GM12892 (cell line): ENCODE results near the gene FITM1.
A peak's percentile ranks its signal among the peaks of the same experiment; 100 is the strongest.

Experiments
- DNase-seq: peaks from one replicate; pipeline ENCODE4 v3.0.0; 2011; ENCODE audit not compliant: insufficient read length
- FAIRE-seq: peaks from 2 replicates; lab custom pipeline; 2011; peaks lifted over from hg19 to GRCh38; lab: Jason Lieb, UNC
- POLR2A ChIP-seq: IDR thresholded peaks from 2 replicates; pipeline ENCODE4 v1.6.1; 2011; ENCODE audit warnings: low read depth, low read length, control low read depth
- POLR2AphosphoS5 ChIP-seq: IDR thresholded peaks from 2 replicates; pipeline ENCODE4 v1.6.1; 2011; ENCODE audit warnings: low read depth, low read length, control low read depth
- TAF1 ChIP-seq: IDR thresholded peaks from 2 replicates; pipeline ENCODE4 v1.6.1; 2011; ENCODE audit warnings: low read depth, mild to moderate bottlenecking, control low read depth, low read length, borderline replicate concordance

The FITM1 gene

GRCh38 chr14:24159777-24160498 lies 29.5 kb downstream of the FITM1 start:
- TF ChIP-seq TAF1 (no peak), POLR2A (no peak), POLR2AphosphoS5 (no peak)
- DNase-seq (no peak), FAIRE-seq (no peak)

- no peak for TF ChIP-seq POLR2A
- TF ChIP-seq TAF1 = no peak
- TF ChIP-seq POLR2AphosphoS5 = no peak
- FAIRE-seq (no peak), DNase-seq (no peak)
Observed at GRCh38 chr14:24160499-24160849, 30.0 kb downstream of the FITM1 start.

- FAIRE-seq (peak; percentile 97), DNase-seq (peak; percentile 94)
- TF ChIP-seq POLR2AphosphoS5 = peak; percentile 99
- peak; percentile 99 for TF ChIP-seq POLR2A
- peak; percentile 61 for TF ChIP-seq TAF1
Observed at GRCh38 chr14:24160850-24161804, 30.7 kb downstream of the FITM1 start, which contains the start of gene IRF9. IRF9 (plus strand) TSS chr14:24161265; CDS start chr14:24162145, 880 bp downstream.

- TF ChIP-seq TAF1 = no peak
- TF ChIP-seq POLR2A = no peak
- no peak for FAIRE-seq
Observed at GRCh38 chr14:24162093-24162492, 31.6 kb downstream of the FITM1 start.

DNA sequence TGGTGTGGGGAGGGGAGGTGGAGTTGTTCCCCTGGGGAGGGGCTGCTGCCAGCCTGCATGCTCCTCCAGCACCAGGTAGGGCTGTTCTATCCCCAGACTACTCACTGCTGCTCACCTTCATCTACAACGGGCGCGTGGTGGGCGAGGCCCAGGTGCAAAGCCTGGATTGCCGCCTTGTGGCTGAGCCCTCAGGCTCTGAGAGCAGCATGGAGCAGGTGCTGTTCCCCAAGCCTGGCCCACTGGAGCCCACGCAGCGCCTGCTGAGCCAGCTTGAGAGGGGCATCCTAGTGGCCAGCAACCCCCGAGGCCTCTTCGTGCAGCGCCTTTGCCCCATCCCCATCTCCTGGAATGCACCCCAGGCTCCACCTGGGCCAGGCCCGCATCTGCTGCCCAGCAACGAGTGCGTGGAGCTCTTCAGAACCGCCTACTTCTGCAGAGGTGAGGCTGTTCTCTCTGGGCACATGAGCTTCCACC lies 34.1 kb downstream of the FITM1 start:
- DNase-seq (no peak), FAIRE-seq (no peak)
- TF ChIP-seq POLR2AphosphoS5 (0 out of 2 replicates have a peak, but pooled peaks have one; percentile 19), POLR2A (no peak)

More at GRCh38 chr14:24162093-24162492, 31.6 kb downstream of the FITM1 start:
- no peak for DNase-seq

GRCh38 chr14:24165785-24166184 lies 35.3 kb downstream of the FITM1 start:
- TF ChIP-seq POLR2A = no peak; the same call in 1 of the 2 replicates
- no peak; the same call in 1 of the 2 replicates for TF ChIP-seq POLR2AphosphoS5
- TF ChIP-seq TAF1 = no peak
- FAIRE-seq (no peak), DNase-seq (no peak)

GRCh38 chr14:24167469-24168114 lies 37.1 kb downstream of the FITM1 start:
- no peak for FAIRE-seq
- no peak for DNase-seq
- TF ChIP-seq POLR2A (peak; percentile 77), POLR2AphosphoS5 (peak; percentile 86), TAF1 (no peak)

DNA sequence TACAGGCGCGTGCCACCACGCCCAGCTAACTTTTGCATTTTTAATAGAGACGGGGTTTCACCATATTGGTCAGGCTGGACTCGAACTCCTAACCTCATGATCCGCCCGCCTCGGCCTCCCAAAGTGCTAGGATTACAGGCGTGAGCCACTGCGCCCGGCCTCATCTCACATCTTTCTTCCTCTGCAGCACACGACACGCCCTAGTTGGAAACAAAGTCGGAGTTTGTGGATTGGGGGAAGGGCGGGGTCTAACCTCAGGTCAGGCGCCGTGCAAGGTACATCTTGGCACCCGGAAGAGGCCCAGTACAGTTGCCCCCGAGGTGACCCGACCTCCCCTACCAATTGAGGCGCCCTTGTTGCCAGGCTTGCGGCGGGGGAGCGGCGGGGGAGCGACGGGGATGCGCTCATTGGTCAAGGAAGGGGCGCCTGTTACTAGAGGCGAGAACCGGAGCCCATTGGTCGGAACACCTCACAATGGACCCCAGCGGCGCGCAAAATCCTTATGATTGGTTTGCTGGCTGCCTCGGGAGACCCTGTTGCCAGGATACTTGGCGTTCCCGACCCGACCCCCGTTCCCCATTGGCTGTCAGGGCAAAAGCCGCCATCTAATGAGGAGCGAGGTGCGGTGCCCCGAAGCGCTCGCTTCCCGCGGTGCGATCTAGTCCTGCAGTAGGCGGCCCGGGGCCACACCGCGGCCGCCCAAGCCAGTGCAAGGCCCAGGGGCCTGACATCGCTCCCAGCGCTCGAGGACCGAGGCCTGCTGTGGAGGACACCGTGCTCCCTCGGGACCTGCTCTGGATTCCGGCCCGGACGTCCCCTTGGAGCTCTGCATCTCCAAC lies 41.2 kb downstream of the FITM1 start, which contains the start of gene REC8:
Gene REC8 (plus strand): TSS at position 659 of the 839 bp plus-strand sequence. CDS start 473 bp downstream, outside the sequence.
- DNase-seq = peak; percentile 89
- peak; percentile 54 for FAIRE-seq
- TF ChIP-seq POLR2AphosphoS5 = peak; percentile 81; the same call in 1 of the 2 replicates
- TF ChIP-seq TAF1 = no peak
- peak; percentile 75 for TF ChIP-seq POLR2A

- TF ChIP-seq POLR2AphosphoS5 (0 out of 2 replicates have a peak, but pooled peaks have one; percentile 10), POLR2A (no peak; the same call in 1 of the 2 replicates)
- DNase-seq = no peak
- FAIRE-seq = no peak
Observed at GRCh38 chr14:24172261-24172860, 41.9 kb downstream of the FITM1 start.

GRCh38 chr14:24172871-24173281 lies 42.4 kb downstream of the FITM1 start:
- DNase-seq = no peak
- TF ChIP-seq POLR2AphosphoS5 (0 out of 2 replicates have a peak, but pooled peaks have one; percentile 10), POLR2A (no peak)
- no peak for FAIRE-seq
